PFSK-1 (cell line): Measurements from ENCODE around the gene SFMBT2.

Experiments
- FOXP2 ChIP-seq: optimal IDR thresholded peaks from 2 replicates; pipeline ENCODE3; 2011; ENCODE audit warnings: borderline replicate concordance, control low read depth, inconsistent platforms; ENCODE audit not compliant: insufficient read depth; ENCODE audit errors: extremely low read length, extremely low read depth
- POLR2AphosphoS5 ChIP-seq: IDR thresholded peaks from 2 replicates; pipeline ENCODE4 v1.6.1; 2012; ENCODE audit warnings: low read depth, mild to moderate bottlenecking, control low read depth, low read length, moderate library complexity
- REST ChIP-seq, 2 experiments: IDR thresholded peaks; 2 replicates each; pipeline versions ENCODE4 v1.6.1 to v1.8.0; 2011 to 2012; ENCODE audit warnings: low read depth in 2 of 2, low read length in 2 of 2, control low read depth in 1 of 2, inconsistent platforms in 1 of 2, mild to moderate bottlenecking in 1 of 2, moderate library complexity in 1 of 2; ENCODE audit not compliant: insufficient read depth in 1 of 2
- SIN3A ChIP-seq: IDR thresholded peaks from 2 replicates; pipeline ENCODE4 v1.6.1; 2012; ENCODE audit warnings: mild to moderate bottlenecking, low read length, moderate library complexity, borderline replicate concordance; ENCODE audit not compliant: insufficient read depth
- TAF1 ChIP-seq: IDR thresholded peaks from 2 replicates; pipeline ENCODE4 v1.6.1; 2012; ENCODE audit warnings: low read length, control low read depth, borderline replicate concordance; ENCODE audit not compliant: insufficient read depth

The SFMBT2 gene

DNA sequence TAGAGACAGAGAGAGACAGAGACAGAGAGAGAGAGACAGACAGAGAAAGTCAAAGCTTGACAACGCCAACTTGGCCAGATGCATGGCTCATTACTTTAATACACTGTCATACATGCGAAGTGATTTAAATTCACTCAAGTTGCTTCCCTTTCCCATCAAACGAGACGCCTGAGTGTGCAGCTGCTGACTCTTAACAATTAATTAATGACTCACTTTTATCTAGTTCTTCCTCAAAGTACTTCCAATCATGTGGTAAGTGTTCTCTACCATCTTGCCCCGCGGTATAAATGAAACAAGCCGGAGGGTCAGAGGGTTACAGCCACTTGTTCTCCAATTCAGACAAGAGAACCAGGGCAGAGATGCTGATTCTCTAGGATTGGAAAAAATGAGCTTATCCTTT lies 90.8 kb downstream of the SFMBT2 start:
- TF ChIP-seq POLR2AphosphoS5, result no peak
- TF ChIP-seq SIN3A, result no peak
- no peak for TF ChIP-seq FOXP2
- no peak for TF ChIP-seq REST (IDR thresholded peaks at IDR 0.05; ENCODE audit: insufficient read depth in 1 of 2, low read depth in 2 of 2, low read length in 2 of 2)
- no peak for TF ChIP-seq TAF1

GRCh38 chr10:7319632-7320031 lies 91.2 kb downstream of the SFMBT2 start:
- TF ChIP-seq SIN3A (no peak), FOXP2 (no peak), REST (IDR thresholded peaks at IDR 0.05; ENCODE audit: insufficient read depth in 1 of 2, low read depth in 2 of 2, low read length in 2 of 2) (no peak), TAF1 (no peak), POLR2AphosphoS5 (no peak)

DNA sequence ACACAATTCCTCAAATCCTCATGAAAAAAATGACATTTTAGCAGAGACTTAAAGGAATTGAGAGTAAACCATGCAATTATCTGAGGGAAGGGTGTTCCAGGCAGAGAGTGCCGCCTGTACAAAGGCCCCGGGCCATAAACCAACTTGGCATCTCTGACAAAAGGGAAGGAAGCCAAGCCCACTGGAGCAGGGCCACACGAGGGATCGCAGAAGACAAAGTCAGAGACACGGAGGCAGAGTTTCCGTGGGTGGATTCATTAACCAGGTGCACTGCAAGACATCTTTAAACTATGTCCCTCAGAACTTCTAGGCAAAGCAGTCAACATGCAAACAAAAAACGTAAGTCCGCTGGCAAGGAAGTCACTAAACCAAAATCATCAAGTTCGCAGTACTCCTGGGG lies 92.0 kb downstream of the SFMBT2 start:
- TF ChIP-seq SIN3A (no peak), POLR2AphosphoS5 (no peak), FOXP2 (no peak)

- TF ChIP-seq SIN3A (no peak), TAF1 (no peak), FOXP2 (no peak), REST (IDR thresholded peaks at IDR 0.05; ENCODE audit: insufficient read depth in 1 of 2, low read depth in 2 of 2, low read length in 2 of 2) (no peak), POLR2AphosphoS5 (no peak)
These were observed 92.9 kb downstream of the SFMBT2 start for GRCh38 chr10:7317786-7318446.

GRCh38 chr10:7316839-7317238 lies 94.0 kb downstream of the SFMBT2 start:
- TF ChIP-seq SIN3A, result no peak
- no peak for TF ChIP-seq POLR2AphosphoS5
- TF ChIP-seq REST (IDR thresholded peaks at IDR 0.05; ENCODE audit: insufficient read depth in 1 of 2, low read depth in 2 of 2, low read length in 2 of 2), result no peak
- no peak for TF ChIP-seq FOXP2
- no peak for TF ChIP-seq TAF1
